Colonic mucosa (tissue), 4 donors: Measurements from ENCODE around the gene TM4SF5. TPM values are rescaled to one million over a fixed set of nuclear protein-coding genes. Genes with fewer than 3 reads are reported as not detected.
"Not testable (repeated sequence)": the region's sequence is repeated elsewhere in the genome, so short reads cannot be mapped to it uniquely, and the experiment has no call there.

ENCODE experiments used
- DNase-seq: peaks from one replicate; pipeline ENCODE4 v3.0.0-alpha.2; 2020
- H3K27ac ChIP-seq: fragments of 200-600 bp; one replicate; pipeline ENCODE4 v1.8.0; 2021
- H3K27me3 ChIP-seq: fragments of 200-600 bp; one replicate; pipeline ENCODE4 v1.8.0; 2021
- H3K36me3 ChIP-seq: fragments of 200-600 bp; one replicate; pipeline ENCODE4 v1.8.0; 2021
- H3K4me1 ChIP-seq: fragments of 200-600 bp; one replicate; pipeline ENCODE4 v1.8.0; 2021; ENCODE audit warnings: mild to moderate bottlenecking
- H3K4me3 ChIP-seq: fragments of 200-600 bp; one replicate; pipeline ENCODE4 v1.8.0; 2021
- H3K9ac ChIP-seq, 2 donors: one replicate each; pipeline ENCODE4 v1.7.0; 2013; ENCODE audit warnings: control low read depth in 2 of 2, low read depth in 2 of 2, low read length in 2 of 2
- H3K9me3 ChIP-seq: fragments of 200-600 bp; one replicate; pipeline ENCODE4 v1.8.0; 2021
- CTCF ChIP-seq: fragments of 200-600 bp; IDR thresholded peaks from one replicate; pipeline ENCODE4 v1.8.0; 2022; ENCODE audit warnings: antibody characterized with exemption, mild to moderate bottlenecking
- intact Hi-C: fragments of 100-400 bp; cut with DNase I; formaldehyde crosslinking; loops from one replicate; pipeline ENCODE4 v1.14.1; 2022
- total RNA-seq, 2 donors: library from RNA; stranded (reverse); fragmentation: NEBNext Ultra II Directional in 1 of 2; extraction: Animal tissue kit (Norgen Biotek cat#: 25700) in 1 of 2; gene quantifications; one replicate each; pipeline ENCODE4 v1.2.1, GENCODE V29; 2021
- donor health status: healthy.
- donor health status: DM: no; HTN: no; CAD: no.
- donor health status: DM: no; HTN: no; CAD: no.

TM4SF5 gene
- total RNA-seq, 2 donors from 2014 or later: 15.1 to 37.7 TPM

GRCh38 chr17:4822835-4823234, 51.1 kb downstream of the TM4SF5 start:
- H3K27me3 ChIP-seq: no peaks in the 10 kb centered on the region
- H3K27ac ChIP-seq: no peak overlapping the region
- no peaks in the 10 kb centered on the region for H3K9me3 ChIP-seq
- no peak overlapping the region for H3K4me3 ChIP-seq
- intact Hi-C loops: no loop called here
- DNase-seq: no peak
- no peak for TF ChIP-seq CTCF
- H3K9ac ChIP-seq: no peak overlapping the region
- H3K4me1 ChIP-seq: no peaks in the 10 kb centered on the region
- H3K36me3 ChIP-seq: no peaks in the 10 kb centered on the region

GRCh38 chr17:4823373-4824089, 51.8 kb downstream of the TM4SF5 start:
- Histone ChIP-seq H3K27me3 (no peaks in the 10 kb centered on the region), H3K9me3 (no peaks in the 10 kb centered on the region), H3K9ac (no peak overlapping the region), H3K4me3 (no peak overlapping the region), H3K27ac (no peak overlapping the region), H3K36me3 (no peaks in the 10 kb centered on the region), H3K4me1 (no peaks in the 10 kb centered on the region)
- intact Hi-C loops: no loop called here
- no peak for TF ChIP-seq CTCF
- no peak for DNase-seq

GRCh38 chr17:4827399-4827798, 55.7 kb downstream of the TM4SF5 start:
- no peak overlapping the region for H3K27ac ChIP-seq
- no peak overlapping the region for H3K9ac ChIP-seq
- H3K36me3 ChIP-seq: no peaks in the 10 kb centered on the region
- no peaks in the 10 kb centered on the region for H3K27me3 ChIP-seq
- no peaks in the 10 kb centered on the region for H3K4me1 ChIP-seq
- no peak overlapping the region for H3K4me3 ChIP-seq
- H3K9me3 ChIP-seq: no peaks in the 10 kb centered on the region
- no peak for TF ChIP-seq CTCF
- no peak for DNase-seq
- intact Hi-C loops: no loop called here

- H3K27ac ChIP-seq: peak overlapping the region; percentile 98
- H3K27me3 ChIP-seq, DNase-seq, intact Hi-C loops, H3K9me3 ChIP-seq, H3K36me3 ChIP-seq: not testable (repeated sequence)
- peaks cover 12% of the 10 kb centered on the region for H3K4me1 ChIP-seq
- H3K9ac ChIP-seq: peak overlapping the region in 1 of 2 donors; percentile 90
- peak overlapping the region; percentile 94 for H3K4me3 ChIP-seq
These were observed 61.1 kb downstream of the TM4SF5 start for GRCh38 chr17:4832829-4833177.

Other genes starting within 250 kb of the TM4SF5 start
- 10 to 100 TPM; 21.4 to 58.7 TPM for gene MYBBP1A, start 216.5 kb upstream of the TM4SF5 start, total RNA-seq
- 100 to 1,000 TPM; 158 to 163 TPM for gene GGT6, start 211.3 kb upstream of the TM4SF5 start, total RNA-seq
- under 1 TPM in 1 of 2 donors, not detected in 1; 0.27 TPM for gene SMTNL2, start 187.4 kb upstream of the TM4SF5 start, total RNA-seq
- under 1 TPM in 1 of 2 donors, not detected in 1; 0.13 TPM for gene ALOX15, start 130.2 kb upstream of the TM4SF5 start, total RNA-seq
- gene PELP1, start 67.7 kb upstream of the TM4SF5 start, total RNA-seq: 10 to 100 TPM; 24.8 to 66.4 TPM
- gene ARRB2, start 61.3 kb upstream of the TM4SF5 start, total RNA-seq: 10 to 100 TPM; 41.0 to 42.8 TPM
- 10 to 100 TPM; 21.3 to 28.0 TPM for gene MED11, start 40.5 kb upstream of the TM4SF5 start, total RNA-seq
- 1 to 10 TPM in 1 of 2 donors, under 1 TPM in 1; 0.89 to 1.2 TPM for gene ZMYND15, start 32.1 kb upstream of the TM4SF5 start, total RNA-seq
- gene CXCL16, start 32.0 kb upstream of the TM4SF5 start, total RNA-seq: 10 to 100 TPM; 41.8 to 44.1 TPM
- 1 to 10 TPM in 1 of 2 donors, under 1 TPM in 1; 0.91 to 2.0 TPM for gene VMO1, start 14.5 kb downstream of the TM4SF5 start, total RNA-seq
- under 1 TPM; 0.35 to 0.40 TPM for gene GLTPD2, start 17.1 kb downstream of the TM4SF5 start, total RNA-seq
- 100 to 1,000 TPM in 1 of 2 donors, 10 to 100 TPM in 1; 97.5 to 171 TPM for gene PSMB6, start 24.3 kb downstream of the TM4SF5 start, total RNA-seq
- 10 to 100 TPM; 18.8 to 28.3 TPM for gene PLD2, start 35.3 kb downstream of the TM4SF5 start, total RNA-seq
- gene MINK1, start 61.5 kb downstream of the TM4SF5 start, total RNA-seq: 100 to 1,000 TPM; 172 to 215 TPM
- 1 to 10 TPM in 1 of 2 donors, under 1 TPM in 1; 0.74 to 1.8 TPM for gene C17orf107, start 127.7 kb downstream of the TM4SF5 start, total RNA-seq
- 1 to 10 TPM in 1 of 2 donors, not detected in 1; 1.1 TPM for gene CHRNE, start 131.2 kb downstream of the TM4SF5 start, total RNA-seq
- gene GP1BA, start 160.4 kb downstream of the TM4SF5 start, total RNA-seq: not detected
- gene SLC25A11, start 168.2 kb downstream of the TM4SF5 start, total RNA-seq: 100 to 1,000 TPM in 1 of 2 donors, 10 to 100 TPM in 1; 73.1 to 116 TPM
- 100 to 1,000 TPM in 1 of 2 donors, 10 to 100 TPM in 1; 92.1 to 120 TPM for gene RNF167, start 168.4 kb downstream of the TM4SF5 start, total RNA-seq
- gene PFN1, start 176.6 kb downstream of the TM4SF5 start, total RNA-seq: 1,000 to 10,000 TPM in 1 of 2 donors, 100 to 1,000 TPM in 1; 839 to 1,278 TPM
- gene ENO3, start 179.2 kb downstream of the TM4SF5 start, total RNA-seq: 10 to 100 TPM in 1 of 2 donors, 1 to 10 TPM in 1; 3.8 to 17.6 TPM
- 10 to 100 TPM; 47.7 to 56.4 TPM for gene SPAG7, start 195.9 kb downstream of the TM4SF5 start, total RNA-seq
- 10 to 100 TPM; 39.8 to 52.6 TPM for gene CAMTA2, start 215.8 kb downstream of the TM4SF5 start, total RNA-seq
- 1 to 10 TPM; 1.6 to 4.2 TPM for gene INCA1, start 225.6 kb downstream of the TM4SF5 start, total RNA-seq
- gene KIF1C, start 226.1 kb downstream of the TM4SF5 start, total RNA-seq: 100 to 1,000 TPM; 195 to 291 TPM